ENCODE measurements around the gene EBF4.

- TF ChIP-seq CTCF (IDR thresholded peaks at IDR 0.05; ENCODE audit: low read depth, low read length, poor library complexity, severe bottlenecking) (no peak), EZH2phosphoT487 (IDR thresholded peaks at IDR 0.05; ENCODE audit: borderline replicate concordance, low read length) (no peak)
Observed at GRCh38 chr20:2698912-2699311, 6.3 kb downstream of the EBF4 start.

Data from DOHH2 (cell line).